Stimulated activated CD4-positive, alpha-beta T cell treated with anti-CD3 and anti-CD28 coated beads, Interleukin-1b, Interleukin-23, amount 100 ng/mL, for 4 hours (primary cell): ENCODE results near the gene YARS1.

Source experiments
- DNase-seq, 2 donors: peaks; one replicate each; pipeline ENCODE4 v3.0.0-alpha.2; 2020; ENCODE audit warnings: low read depth in 2 of 2

The YARS1 gene

DNA sequence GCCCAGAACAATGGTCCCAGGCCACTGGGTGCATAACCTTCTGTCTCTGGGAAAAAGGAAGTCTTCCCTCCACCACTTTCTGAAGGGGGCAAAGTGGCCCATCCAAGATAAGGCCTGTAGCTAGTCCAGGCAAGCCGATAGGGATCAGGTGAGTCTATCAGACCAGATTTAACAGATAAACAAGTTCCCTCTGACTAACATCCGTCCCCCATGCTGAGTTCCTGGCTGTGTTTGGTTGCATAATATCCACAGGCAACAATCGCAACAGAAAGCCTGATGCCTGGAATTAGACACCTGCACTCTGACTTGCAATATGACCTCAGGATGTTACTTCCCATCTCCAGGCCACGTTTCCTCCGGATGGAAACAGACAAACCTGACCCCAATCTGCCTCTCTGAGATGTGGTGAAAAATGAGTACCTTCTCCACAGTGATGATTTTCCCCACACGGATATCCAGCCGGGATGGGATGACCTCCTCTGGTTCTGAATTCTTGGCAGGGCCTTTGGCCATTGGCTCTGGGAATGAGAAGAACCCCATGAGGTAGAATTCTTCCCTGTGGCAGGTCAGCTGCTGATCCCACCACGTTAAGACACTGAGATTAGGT lies 36.4 kb downstream of the YARS1 start:
- no peak for DNase-seq

DNA sequence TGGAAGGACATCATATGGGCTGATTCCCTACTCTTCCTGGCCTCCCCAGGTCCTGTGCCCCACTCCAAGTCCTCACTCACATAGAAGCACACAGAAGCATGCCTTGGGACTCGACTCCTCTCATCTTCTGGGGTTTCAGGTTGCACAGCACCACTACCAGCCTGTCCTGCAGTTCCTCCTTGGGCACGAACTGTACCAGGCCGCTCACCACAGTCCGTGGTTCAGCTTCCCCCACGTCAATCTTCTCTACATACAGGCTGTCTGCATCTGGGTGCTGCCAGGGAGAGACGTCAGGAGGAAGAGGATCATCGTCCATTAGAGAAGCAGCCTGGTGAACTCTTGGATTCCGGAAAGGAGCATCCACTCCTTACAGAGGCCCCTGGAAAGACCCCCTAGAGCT lies 37.2 kb downstream of the YARS1 start:
- DNase-seq: no peak

DNA sequence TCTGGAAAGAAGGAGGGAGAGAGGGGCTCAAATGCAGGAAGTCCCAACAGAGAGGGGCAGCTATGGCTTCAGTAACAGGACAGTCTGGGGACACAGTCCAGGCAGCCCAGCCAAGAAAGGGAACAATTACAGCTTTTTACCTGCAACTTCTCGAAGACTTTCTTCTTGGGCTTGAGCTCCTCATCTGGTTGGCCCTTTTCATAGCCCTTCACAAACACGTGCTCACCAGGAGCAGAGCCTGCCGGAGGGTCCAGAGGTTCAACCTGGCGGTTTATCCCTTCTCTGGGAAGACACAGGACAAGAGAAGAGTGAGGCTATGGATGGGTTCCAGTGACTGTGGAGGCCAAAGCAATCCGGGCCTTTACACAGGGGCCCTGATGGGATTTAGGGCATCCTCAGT lies 37.9 kb downstream of the YARS1 start:
- DNase-seq: no peak

GRCh38 chr1:32775640-32776337 lies 41.4 kb downstream of the YARS1 start:
- DNase-seq: no peak

DNA sequence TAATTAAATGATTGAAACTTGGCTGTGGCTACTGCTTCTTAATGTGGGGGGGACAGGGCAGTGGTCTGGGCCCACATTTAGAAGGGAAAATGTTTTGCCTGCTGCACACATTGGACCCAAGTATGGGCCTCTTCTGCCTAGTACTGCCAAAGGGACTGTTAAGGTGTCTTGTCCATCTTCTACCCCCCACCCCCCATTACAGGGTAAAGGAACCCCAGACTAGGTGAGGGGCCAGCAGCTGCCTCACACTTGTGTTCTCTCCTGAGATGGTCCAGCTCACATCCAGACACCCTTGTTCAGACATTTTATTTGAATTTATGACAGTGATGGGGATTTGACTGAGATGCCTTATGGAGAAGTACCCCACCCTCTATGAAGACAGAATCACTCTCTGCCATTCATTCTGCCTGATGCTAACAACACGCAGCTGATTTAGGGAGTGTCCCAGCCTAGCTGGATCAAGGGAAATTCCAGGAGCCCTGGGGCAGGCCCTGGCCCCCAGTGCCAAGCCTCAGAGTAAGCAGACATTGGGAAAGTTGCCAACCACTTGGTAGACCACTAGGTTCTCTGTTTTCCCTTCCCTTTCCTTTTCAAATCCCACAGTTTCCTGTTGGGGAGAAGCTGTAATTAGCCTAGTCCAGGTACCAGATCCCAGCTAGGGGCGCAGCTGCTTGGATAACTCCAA lies 42.1 kb downstream of the YARS1 start:
- no peak for DNase-seq

GRCh38 chr1:32774464-32774808 lies 42.7 kb downstream of the YARS1 start:
- DNase-seq: no peak

- no peak for DNase-seq
Observed at GRCh38 chr1:32773764-32774463, 43.2 kb downstream of the YARS1 start.

DNA sequence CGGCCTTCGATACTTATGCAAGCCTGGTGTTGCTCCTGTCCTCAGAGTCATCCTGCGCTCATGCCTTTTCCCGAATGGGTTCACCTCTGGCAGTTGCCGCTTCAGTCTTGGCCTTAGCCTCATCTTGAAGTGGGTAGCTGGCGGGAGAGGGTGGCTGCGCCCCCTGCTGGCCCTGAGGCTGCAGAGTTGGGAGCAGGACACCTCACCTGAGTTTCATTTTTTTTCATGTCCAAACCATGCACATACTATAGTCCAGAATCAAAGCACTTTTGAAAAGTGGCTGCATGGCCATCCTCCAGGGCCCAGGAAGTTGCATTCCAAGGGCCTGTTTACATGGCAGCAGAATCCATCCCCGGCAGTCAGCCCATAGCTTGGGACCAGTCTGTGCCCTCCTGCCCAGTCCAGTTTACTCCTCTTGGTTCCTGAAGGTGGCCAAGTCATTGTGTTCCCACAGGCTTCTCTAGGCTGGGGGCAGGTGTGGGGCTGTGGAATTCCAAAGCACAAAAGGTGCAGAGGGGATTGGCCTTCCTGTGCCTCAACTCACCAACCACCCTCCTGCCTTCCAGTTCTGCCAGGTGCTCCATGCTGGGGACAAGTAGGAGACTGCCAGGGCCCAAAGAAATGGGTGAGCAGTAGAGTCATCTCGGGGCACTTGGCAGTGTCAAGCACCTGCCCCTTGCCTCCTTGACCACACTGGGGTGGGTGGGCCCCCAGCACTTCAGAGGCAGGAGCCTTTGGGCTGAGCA lies 44.0 kb downstream of the YARS1 start:
- DNase-seq: peak; percentile 60 to 69

DNA sequence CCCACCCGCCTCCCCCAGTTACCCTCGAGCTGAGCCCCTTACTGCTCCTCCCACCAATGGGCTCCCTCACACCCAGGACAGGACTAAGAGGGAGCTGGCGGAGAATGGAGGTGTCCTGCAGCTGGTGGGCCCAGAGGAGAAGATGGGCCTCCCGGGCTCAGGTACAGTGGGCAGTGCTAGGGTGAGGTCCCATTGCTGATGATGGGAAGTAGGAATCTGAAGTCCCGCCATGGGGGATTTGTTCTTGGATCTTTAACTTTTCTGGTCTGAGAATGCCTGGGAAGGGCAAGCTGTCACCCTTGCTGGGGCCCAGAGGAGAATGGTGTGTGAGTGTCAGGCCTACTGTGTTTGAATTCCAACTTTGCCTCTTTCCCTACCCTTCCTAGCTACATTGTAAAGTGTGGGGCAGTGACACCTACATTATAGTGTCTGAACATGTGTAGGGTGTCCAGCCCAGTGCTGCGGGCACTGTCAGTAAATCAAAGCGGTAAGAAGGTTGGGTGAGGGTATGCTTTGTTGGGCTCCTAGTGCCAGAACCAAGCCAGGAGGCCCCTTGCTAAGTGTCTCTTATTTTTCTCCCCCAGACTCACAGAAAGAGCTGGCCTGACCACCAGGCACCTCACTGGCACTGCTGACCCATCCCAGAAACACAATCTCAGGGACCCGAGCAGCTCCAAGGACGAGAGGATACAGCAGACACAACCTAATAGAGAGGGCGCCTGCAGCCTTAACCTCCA lies 44.7 kb downstream of the YARS1 start:
- DNase-seq: no peak

DNA sequence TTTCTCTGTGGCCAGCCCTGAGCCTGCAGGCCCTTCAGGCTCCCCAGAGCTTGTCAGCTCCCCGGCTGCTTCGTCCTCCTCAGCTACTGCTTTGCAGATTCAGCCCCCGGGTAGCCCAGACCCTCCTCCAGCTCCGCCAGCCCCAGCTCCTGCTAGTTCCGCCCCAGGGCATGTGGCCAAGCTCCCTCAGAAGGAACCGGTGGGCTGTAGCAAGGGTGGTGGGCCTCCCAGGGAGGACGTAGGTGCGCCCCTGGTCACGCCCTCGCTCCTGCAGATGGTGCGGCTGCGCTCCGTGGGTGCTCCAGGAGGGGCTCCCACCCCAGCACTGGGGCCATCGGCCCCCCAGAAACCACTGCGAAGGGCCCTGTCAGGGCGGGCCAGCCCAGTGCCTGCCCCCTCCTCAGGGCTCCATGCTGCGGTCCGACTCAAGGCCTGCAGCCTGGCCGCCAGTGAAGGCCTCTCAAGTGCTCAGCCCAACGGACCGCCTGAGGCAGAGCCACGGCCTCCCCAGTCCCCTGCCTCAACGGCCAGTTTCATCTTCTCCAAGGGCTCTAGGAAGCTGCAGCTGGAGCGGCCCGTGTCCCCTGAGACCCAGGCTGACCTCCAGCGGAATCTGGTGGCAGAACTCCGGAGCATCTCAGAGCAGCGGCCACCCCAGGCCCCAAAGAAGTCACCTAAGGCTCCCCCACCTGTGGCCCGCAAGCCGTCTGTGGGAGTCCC lies 45.4 kb downstream of the YARS1 start:
- no peak for DNase-seq

GRCh38 chr1:32770741-32771548 lies 46.2 kb downstream of the YARS1 start:
- no peak for DNase-seq

DNA sequence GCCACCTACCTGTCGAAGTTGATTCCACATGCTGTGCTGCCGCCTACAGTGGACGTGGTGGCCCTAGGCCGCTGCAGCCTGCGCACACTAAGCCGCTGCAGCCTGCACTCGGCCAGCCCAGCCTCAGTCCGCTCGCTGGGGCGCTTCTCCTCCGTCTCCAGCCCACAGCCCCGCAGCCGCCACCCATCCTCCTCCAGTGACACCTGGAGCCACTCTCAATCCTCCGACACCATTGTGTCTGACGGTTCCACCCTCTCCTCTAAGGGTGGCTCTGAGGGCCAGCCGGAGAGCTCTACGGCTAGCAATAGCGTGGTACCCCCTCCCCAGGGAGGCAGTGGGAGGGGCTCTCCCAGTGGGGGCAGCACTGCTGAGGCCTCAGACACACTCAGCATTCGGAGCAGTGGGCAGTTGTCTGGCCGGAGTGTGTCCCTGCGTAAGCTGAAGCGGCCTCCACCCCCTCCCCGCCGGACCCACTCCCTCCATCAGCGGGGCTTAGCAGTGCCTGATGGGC lies 46.9 kb downstream of the YARS1 start:
- DNase-seq: no peak

GRCh38 chr1:32769524-32770220 lies 47.5 kb downstream of the YARS1 start:
- DNase-seq: no peak

GRCh38 chr1:32768110-32768850 lies 48.9 kb downstream of the YARS1 start:
- DNase-seq: no peak

GRCh38 chr1:32767641-32768040 lies 49.5 kb downstream of the YARS1 start:
- DNase-seq: no peak

GRCh38 chr1:32767156-32767555 lies 50.0 kb downstream of the YARS1 start:
- DNase-seq: no peak

GRCh38 chr1:32766328-32766972 lies 50.7 kb downstream of the YARS1 start:
- no peak for DNase-seq
